Stimulated activated CD4-positive, alpha-beta T cell treated with anti-CD3 and anti-CD28 coated beads, Interleukin-2, amount 100 ng/mL, for 24 hours (primary cell): ENCODE measurements around the gene RAB5A.
"Not testable (repeated sequence)": the region's sequence is repeated elsewhere in the genome, so short reads cannot be mapped to it uniquely, and the experiment has no call there.

Experiments
- DNase-seq, 2 donors: peaks; one replicate each; pipeline ENCODE4 v3.0.0-alpha.2; 2020

Gene RAB5A, protein sequence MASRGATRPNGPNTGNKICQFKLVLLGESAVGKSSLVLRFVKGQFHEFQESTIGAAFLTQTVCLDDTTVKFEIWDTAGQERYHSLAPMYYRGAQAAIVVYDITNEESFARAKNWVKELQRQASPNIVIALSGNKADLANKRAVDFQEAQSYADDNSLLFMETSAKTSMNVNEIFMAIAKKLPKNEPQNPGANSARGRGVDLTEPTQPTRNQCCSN

DNA sequence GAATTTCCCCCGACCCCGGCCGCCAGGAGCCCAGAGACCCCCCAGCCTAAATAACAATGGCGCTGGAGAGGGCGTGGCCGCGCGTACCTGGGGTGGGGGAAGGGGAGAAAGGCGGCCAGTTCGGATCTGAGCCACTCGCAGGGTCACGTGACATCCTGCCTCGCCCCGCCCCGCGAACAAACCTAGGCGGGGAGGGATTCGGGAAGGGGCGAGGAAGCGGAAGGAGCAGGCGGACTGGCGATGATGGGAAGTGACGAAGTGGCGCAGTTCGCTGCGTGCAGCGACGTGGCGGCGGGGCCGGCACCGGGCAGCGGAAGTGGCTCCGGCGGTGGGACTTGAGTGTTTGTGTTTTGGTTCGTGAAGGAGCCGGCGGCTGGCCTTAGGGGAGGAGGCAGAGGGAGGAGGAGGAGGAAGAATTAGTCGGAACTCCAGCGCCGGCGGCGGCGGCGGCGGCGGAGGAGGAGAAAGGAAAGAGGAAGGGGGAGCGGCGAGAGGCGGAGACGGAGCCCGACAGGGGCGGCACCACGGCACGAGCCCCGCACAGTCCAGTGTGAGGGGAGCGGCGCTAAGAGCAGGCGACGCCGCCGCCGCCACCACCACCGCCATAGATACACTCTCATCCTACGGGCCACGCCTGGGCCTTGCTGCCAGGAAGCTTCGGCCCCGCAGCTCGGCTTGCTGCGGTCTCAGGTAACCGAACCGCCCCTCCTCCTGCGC is at the start of gene RAB5A:
RAB5A (plus strand) TSS at position 266 of the 717 bp plus-strand sequence. CDS start 3,802 bp downstream, outside the sequence.
- DNase-seq = peak; percentile 96 to 97

DNA sequence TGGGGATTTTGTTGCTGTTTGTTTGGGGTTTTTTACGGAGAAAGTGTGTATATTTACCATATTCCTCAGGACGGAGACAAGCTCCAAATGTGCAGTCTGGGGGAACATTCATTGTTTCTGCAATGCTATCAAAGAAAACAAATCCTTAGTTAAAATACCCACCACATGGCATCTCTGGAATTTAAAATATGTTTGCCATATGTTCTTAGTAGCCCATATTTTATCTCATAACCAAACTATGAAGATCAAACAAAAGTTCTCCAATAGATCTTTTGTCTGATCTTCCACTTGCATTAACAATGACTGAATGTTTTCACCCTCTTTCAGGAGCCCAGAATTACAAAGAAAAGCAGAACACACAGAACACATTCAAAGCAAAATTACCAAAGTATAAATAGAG is 48.2 kb upstream of the RAB5A start:
- no peak for DNase-seq

GRCh38 chr3:19899264-19899663 is 47.6 kb upstream of the RAB5A start:
- DNase-seq = no peak

DNA sequence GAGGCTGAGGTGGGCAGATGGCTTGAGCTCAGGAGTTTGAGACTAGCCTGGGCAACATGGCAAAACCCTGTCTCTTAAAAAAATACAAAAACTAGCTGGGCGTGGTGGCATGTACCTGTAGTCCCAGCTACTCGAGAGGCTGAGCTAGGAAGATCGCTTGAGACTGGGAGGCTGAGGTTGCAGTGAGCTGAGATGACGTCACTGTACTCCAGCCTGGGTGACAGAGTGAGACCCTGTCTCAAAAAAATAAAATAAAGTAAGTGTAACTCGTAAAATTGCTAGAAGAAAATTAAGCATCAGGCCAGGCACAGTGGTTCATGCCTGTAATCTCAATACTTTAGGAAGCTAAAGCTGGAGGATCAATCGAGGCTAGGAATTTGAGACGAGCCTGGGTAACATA is 47.1 kb upstream of the RAB5A start:
- DNase-seq = not testable (repeated sequence)

- DNase-seq = no peak
These were observed 45.6 kb upstream of the RAB5A start for GRCh38 chr3:19901337-19901736.

DNA sequence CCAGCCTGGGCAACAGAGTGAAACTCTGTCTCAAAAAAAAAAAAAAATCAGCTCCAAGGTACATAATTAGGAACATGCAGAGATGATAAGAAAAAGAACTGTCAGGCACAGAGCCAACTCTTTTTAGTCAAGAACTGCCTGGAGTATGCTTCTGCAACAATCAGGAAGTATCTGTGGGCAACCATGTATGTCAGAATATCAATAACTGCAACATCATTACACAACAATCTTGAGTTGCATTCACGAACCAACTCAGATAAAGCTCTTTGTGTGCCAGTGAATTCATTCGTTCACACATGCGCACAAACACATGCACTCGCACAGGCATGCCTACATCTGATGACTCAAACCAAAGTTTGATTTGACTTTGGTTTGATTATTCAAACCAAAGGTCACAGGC is 45.0 kb upstream of the RAB5A start:
- no peak for DNase-seq

GRCh38 chr3:19903649-19904048 is 43.2 kb upstream of the RAB5A start:
- DNase-seq = no peak

- no peak for DNase-seq
These were observed 39.4 kb upstream of the RAB5A start for GRCh38 chr3:19907523-19907922.

DNA sequence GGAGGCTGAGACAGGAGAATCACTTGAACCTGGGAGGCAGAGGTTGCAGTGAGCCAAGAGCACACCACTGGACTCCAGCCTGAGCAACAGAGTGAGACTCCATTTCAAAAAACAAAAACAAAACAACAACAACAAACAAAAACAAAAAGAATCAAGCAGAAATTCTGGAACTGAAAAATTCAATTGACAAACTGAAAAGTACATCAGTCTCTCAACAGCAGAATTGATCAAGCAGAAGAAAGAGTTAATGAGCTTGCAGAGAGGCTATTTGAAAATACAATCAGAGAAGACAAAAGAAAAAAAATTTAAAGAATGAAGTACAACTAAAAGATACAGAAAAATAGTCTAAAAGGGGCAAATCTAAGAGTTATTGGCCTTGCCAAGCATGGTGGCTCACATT is 35.4 kb upstream of the RAB5A start:
- DNase-seq = no peak

DNA sequence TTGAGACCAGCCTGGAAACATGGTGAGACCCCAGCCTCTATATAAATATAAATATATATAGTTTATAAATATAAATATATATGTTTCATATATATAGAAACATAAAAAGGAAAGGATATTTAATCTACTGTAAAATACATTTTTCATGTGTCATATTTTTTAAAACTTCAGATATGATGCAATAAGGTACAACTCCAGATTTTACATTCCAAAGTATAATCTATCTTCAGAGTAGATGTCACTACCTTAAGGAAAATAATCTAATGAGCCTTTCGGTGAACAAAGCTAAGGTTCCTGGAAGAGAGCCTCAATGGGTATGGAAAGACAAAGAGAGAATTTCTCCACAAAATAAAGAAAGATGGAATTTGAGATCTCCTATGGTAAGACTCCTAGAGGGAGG is 29.7 kb upstream of the RAB5A start:
- DNase-seq = no peak

DNA sequence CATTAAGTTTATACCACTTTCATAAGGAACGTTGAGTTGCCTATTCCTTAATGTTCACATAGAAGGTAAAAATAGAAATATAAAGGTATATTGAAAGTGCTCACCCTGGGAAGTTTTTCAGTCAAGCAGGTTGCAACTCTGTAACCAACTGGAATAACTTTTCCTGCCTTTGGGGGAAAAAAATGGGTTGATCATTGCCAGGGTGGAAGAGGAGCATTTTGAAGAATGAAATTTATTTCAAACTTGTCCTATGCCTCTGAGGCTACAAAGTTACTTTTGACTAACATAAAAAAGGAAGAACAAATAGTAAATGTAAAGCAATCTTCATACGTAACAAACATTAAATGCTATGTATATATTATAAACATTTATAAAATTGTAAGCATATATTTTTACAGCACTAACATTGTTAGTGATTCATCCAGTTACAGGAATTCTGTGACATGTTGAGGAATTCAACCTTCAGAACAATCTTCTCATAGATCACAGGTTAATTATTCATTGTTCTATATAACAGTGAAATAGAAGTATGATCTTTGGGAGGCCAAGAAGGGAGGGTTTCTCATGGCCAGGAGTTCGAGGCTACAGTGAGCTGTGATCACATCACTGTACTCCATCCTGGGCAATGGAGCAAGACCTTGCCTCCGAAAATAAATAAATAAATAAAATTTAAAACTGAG is 26.4 kb upstream of the RAB5A start:
- no peak for DNase-seq

DNA sequence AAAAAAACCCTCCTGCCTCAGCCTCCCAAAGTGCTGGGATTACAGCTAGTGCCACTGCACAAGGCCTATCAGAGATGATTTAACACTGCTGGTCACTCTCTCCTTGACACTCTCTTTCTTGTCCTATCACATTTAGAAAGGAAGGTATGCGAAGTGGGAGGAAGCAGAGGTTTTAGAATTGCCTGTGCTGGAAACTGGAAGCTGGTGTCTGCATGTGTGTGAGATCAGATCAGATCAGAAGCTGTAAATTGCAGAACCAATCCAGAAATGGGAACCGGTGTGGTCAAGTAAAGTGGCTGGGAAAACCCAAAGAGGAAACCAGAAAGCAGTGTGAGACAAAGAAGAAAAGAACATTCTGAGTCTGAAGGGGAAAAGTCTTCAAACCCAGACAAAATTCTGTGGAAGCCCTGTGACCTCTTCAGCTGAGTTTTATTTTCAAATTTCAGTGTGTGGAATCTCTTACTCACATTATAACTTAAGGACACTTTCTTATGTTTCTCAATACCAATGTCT is 15.7 kb upstream of the RAB5A start:
- peak; percentile 37 to 41 for DNase-seq

DNA sequence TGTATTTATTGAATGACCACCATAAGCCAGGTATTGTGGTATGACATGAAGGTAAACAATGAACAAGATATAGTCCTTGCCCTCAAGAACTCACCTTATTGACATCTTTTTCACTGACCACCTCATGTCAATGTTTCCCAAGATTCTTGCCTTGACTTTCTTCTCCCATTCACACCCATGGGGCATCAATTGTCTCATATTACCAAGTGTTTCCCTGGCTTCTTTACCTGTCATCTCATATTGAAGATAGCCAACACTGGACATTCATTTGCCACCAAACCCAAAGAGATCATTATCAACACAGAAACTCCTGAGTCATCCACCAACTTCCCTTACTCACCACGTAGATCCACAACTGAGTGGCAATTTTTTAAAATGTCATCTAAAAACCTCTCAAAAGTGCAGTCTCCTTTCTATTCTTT is 15.1 kb upstream of the RAB5A start:
- DNase-seq = no peak

DNA sequence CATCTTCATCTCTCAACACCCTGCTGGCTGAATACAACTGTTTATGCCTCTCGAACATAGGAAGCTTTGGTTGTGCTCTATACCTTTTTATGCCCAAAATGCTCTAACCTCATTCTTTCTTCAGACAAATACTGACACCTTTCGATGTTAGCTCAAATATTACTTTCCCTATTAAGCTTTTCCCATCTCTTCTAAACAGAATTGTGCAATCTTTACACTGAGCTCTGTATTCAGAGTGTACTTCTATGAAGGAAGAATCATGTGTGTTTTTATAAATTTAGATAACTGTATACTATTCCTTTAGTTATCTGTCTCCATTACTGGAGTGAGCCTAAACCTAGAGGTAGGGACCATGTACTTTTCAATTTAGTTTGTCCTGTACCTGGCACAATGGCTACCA is 14.5 kb upstream of the RAB5A start:
- no peak for DNase-seq

DNA sequence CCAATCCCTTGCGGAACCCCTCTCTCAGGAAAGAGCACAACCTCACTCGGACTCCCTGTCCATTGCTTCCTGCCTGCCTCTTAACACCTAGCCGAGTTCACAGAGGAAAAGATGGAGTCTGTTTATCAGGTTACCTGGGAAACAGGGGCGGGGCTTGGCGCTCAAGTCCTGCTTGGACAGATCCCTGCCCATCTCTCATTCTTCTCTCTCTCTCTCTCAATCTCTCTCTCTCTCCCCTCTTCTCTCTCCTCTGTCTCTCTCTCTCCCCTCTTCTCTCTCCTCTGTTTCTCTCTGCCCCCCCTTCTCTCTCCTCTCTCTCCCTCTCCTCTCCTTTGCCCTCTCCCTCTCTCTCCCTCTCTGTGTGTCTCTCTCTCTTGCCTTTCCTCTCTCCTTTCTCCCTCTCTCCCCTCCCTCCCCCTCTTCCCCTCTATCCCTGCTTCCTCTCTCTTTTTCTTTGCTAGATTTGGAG is 12.8 kb upstream of the RAB5A start, which contains the start of gene EFHB:
EFHB (minus strand) TSS at position 120 of the 469 bp plus-strand sequence. CDS start 199 bp downstream, outside the sequence.
- peak in 1 of 2 donors; percentile 33 for DNase-seq

GRCh38 chr3:19937459-19938294 is 9.2 kb upstream of the RAB5A start:
- no peak for DNase-seq

DNA sequence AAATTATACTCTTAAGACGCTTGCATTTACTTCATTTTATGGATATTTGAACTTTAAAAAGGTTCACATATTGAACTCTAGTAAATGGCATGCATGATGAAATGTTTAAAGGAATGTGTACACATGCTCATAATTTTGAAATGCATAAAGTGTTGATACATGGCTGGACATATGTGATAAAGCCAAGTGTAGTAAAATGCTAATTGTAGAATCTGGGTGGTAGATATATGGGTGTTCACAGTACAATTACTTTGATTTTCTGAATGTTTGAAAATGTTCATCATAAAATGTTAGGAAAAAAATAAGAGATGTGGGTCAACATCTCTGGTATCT is 8.6 kb upstream of the RAB5A start:
- no peak for DNase-seq

GRCh38 chr3:19940643-19941042 is 6.3 kb upstream of the RAB5A start:
- DNase-seq = no peak

- no peak for DNase-seq
These were observed 1.4 kb upstream of the RAB5A start for GRCh38 chr3:19945534-19945933.

GRCh38 chr3:19945969-19946831 is 697 bp upstream of the RAB5A start:
- no peak for DNase-seq

DNA sequence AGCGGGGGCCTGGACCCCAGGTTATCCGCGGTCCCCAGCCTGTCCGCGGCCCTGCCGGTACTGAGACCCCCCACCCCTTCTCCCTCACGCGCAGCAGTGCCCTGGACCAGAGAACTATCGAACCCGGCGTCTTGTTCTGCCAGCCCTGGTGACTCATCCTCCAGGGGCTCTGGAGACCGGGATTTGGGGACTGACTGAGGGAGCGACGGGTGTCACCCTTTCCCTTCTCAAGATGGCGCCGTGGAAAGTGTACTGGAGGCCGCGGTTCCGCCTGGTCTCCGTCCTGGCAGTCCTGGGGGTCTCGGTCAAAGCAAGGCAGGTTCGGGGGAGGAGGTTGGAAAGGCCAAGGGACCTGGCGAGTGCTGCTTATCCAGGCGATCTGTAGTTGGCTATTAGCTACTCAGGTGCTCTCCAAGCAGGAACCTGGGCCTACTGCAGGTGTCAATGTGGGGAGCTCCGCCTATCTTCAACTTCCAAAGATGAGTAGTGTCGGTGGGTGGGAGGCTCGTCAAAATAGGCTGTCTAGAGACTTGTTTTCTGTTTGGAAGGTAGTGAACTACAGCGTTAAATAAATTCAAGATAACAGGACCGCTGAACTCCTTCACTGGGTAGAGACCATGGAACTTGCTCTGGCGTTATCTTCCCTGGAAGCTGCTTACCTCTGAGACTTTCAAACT is 790 bp downstream of the RAB5A start:
- peak; percentile 44 to 51 for DNase-seq
